ENCODE results near the gene KRTAP5-7.

DNA sequence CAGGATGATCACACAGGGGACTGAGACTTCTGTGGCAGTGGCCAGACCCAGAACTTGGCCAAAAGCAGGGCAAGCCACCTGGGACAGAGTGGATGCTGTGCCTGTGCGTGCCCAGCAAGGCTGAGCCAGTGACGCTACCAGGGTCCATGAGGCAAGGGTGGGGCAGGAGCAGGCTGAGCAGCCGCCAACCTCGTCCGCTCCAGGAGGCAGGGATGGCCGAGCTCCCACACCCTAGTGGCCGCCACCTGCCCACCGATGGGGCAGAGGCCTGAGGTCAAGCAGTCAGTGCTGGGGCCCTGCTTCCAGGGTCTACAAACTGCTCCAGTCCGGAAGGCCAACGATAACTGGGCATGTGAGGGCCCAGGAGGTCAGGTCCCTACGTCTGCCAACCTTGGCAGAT lies 28.4 kb downstream of the KRTAP5-7 start:
- TF ChIP-seq PATZ1 (CRISPR knock-in tag; IDR thresholded peaks at IDR 0.05; ENCODE audit: borderline replicate concordance) = no peak
- no peak for TF ChIP-seq RARB (CRISPR knock-in tag; IDR thresholded peaks at IDR 0.05)
- TF ChIP-seq ESRRG (CRISPR knock-in tag; IDR thresholded peaks at IDR 0.05) = no peak
- no peak for TF ChIP-seq PPARA (CRISPR knock-in tag; IDR thresholded peaks at IDR 0.05; ENCODE audit: borderline replicate concordance)
- no peak for TF ChIP-seq ZNF70 (CRISPR knock-in tag; IDR thresholded peaks at IDR 0.05)
- TF ChIP-seq TOX (CRISPR knock-in tag; IDR thresholded peaks at IDR 0.05; ENCODE audit: borderline replicate concordance) = no peak
- TF ChIP-seq ARNTL (CRISPR knock-in tag; IDR thresholded peaks at IDR 0.05; ENCODE audit: borderline replicate concordance, low read depth) = no peak
